Body of pancreas (tissue), 4 donors: Measurements from ENCODE around the gene GMDS. TPM values are rescaled to one million over a fixed set of nuclear protein-coding genes. Genes with fewer than 3 reads are reported as not detected.
A peak's percentile ranks its signal among the peaks of the same experiment; 100 is the strongest.

Source experiments
- ATAC-seq: fragments of 150-250 bp; one replicate; pipeline ENCODE4 v1.9.1; 2016
- DNase-seq, 4 donors: peaks; one replicate each; pipeline ENCODE4 v3.0.0-alpha.2; 2019
- H3K27ac ChIP-seq, 4 donors: fragments of 200-600 bp; sonication (generic); 1 replicate in 3 of 4; 2 replicates in 1 of 4; pipeline versions ENCODE4 v1.5.1 to v1.6.1; 2016 to 2019; ENCODE audit warnings: mild to moderate bottlenecking in 1 of 4, mixed read lengths in 1 of 4, moderate library complexity in 1 of 4
- H3K27me3 ChIP-seq, 2 donors: fragments of 200-600 bp; sonication (generic); one replicate each; pipeline ENCODE4 v1.6.0; 2016; ENCODE audit warnings: mild to moderate bottlenecking in 1 of 2
- H3K36me3 ChIP-seq, 2 donors: fragments of 200-600 bp; sonication (generic); replicated peaks in 1 of 2; 2 replicates each; pipeline ENCODE4 v1.5.1; 2016; ENCODE audit warnings: low read depth in 2 of 2; ENCODE audit not compliant: insufficient read depth in 1 of 2
- H3K4me1 ChIP-seq: fragments of 200-600 bp; sonication (generic); one replicate; pipeline ENCODE4 v1.6.0; 2016
- H3K4me3 ChIP-seq, 2 donors: fragments of 200-600 bp; sonication (generic); 1 replicate in 1 of 2; 2 replicates in 1 of 2; pipeline ENCODE4 v1.5.1; 2016 to 2019
- H3K9me3 ChIP-seq, 3 donors: fragments of 200-600 bp; sonication (generic); 1 replicate in 2 of 3; 2 replicates in 1 of 3; pipeline ENCODE4 v1.5.1; 2016
- POLR2A ChIP-seq, 3 donors: fragments of 450-650 bp; IDR thresholded peaks; one replicate each; pipeline ENCODE4 v1.6.1; 2016; ENCODE audit warnings: antibody characterized with exemption in 3 of 3, mild to moderate bottlenecking in 2 of 3
- WGBS, 2 donors: methylation state at CpG; one replicate each; pipeline ENCODE4 v1.1.5; 2017; 5-methylcytosine and 5-hydroxymethylcytosine counted together
- intact Hi-C: fragments of 100-400 bp; cut with DNase I; formaldehyde crosslinking; loops from one replicate; pipeline ENCODE4 v1.15.1; 2023
- total RNA-seq, 2 donors: library from RNA; depleted of rRNA; stranded (reverse); fragments of >200 nt; gene quantifications; one replicate each; pipeline ENCODE4 v1.1.0, GENCODE V29; 2016
- TF ChIP-seq, protein P1 (sequence below), 7 experiments: fragments of 450-650 bp in 4 of 7; fragments of 200-600 bp in 3 of 7; sonication (generic) in 3 of 7; IDR thresholded peaks; one replicate each; pipeline ENCODE4 v1.5.1; 2016 to 2019; ENCODE audit warnings: antibody characterized with exemption in 7 of 7

The GMDS gene
- total RNA-seq, 2 donors from 2014 or later, result 34.5 to 63.3 TPM

DNA sequence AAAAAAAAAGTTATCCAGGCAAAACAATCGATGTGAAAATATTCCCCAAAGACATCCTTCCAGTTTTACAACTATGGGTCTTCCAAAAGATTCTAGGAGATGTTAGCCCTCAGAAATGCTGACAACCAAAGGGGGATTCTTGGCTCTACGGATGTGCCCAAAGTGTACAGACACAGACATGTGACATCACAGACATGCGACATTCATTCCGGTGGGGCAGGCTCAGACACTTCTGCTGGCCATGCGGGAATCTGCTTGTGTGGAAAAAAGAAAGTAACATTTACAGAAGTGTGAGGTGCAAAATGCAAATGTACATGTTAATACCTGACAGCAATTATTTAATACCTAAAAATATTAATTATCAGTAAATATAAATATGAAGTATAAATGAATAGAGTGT, 367.1 kb downstream of the GMDS start:
- DNase-seq, result no peak
- H3K27me3 ChIP-seq, result no peaks in the 10 kb centered on the region
- no peaks in the 10 kb centered on the region for H3K9me3 ChIP-seq
- no peak for TF ChIP-seq POLR2A (IDR thresholded peaks at IDR 0.05)
- TF ChIP-seq, protein P1, sequence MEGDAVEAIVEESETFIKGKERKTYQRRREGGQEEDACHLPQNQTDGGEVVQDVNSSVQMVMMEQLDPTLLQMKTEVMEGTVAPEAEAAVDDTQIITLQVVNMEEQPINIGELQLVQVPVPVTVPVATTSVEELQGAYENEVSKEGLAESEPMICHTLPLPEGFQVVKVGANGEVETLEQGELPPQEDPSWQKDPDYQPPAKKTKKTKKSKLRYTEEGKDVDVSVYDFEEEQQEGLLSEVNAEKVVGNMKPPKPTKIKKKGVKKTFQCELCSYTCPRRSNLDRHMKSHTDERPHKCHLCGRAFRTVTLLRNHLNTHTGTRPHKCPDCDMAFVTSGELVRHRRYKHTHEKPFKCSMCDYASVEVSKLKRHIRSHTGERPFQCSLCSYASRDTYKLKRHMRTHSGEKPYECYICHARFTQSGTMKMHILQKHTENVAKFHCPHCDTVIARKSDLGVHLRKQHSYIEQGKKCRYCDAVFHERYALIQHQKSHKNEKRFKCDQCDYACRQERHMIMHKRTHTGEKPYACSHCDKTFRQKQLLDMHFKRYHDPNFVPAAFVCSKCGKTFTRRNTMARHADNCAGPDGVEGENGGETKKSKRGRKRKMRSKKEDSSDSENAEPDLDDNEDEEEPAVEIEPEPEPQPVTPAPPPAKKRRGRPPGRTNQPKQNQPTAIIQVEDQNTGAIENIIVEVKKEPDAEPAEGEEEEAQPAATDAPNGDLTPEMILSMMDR (IDR thresholded peaks at IDR 0.05), result no peak
- no peaks in the 10 kb centered on the region for H3K4me1 ChIP-seq
- H3K27ac ChIP-seq, result no peak overlapping the region
- no peak for ATAC-seq
- 94 to 97% methylated on average over 5 of the region's 5 CpGs for WGBS, 2 donors
- H3K36me3 ChIP-seq, result no peaks in the 10 kb centered on the region
- intact Hi-C loops, result no loop called here
- H3K4me3 ChIP-seq, result no peak overlapping the region

- ATAC-seq (no peak), DNase-seq (no peak)
- intact Hi-C loops, result no loop called here
- H3K4me3 ChIP-seq, result no peak overlapping the region
- WGBS, 2 donors, result 82 to 85% methylated on average over 11 of the region's 11 CpGs
- H3K9me3 ChIP-seq, result no peaks in the 10 kb centered on the region
- TF ChIP-seq POLR2A (IDR thresholded peaks at IDR 0.05), result no peak
- TF ChIP-seq, protein P1 (IDR thresholded peaks at IDR 0.05), result no peak
- H3K27ac ChIP-seq, result no peak overlapping the region
- H3K36me3 ChIP-seq, result no peaks in the 10 kb centered on the region
- H3K4me1 ChIP-seq, result peaks cover 10% of the 10 kb centered on the region
- H3K27me3 ChIP-seq, result no peaks in the 10 kb centered on the region
These were observed 371.6 kb downstream of the GMDS start for GRCh38 chr6:1873781-1874180.

- Histone ChIP-seq H3K4me3 (no peak overlapping the region), H3K36me3 (no peaks in the 10 kb centered on the region), H3K27me3 (no peaks in the 10 kb centered on the region), H3K27ac (peak overlapping the region in 2 of 4 donors; percentile 15 to 37), H3K4me1 (peaks cover 15% of the 10 kb centered on the region), H3K9me3 (no peaks in the 10 kb centered on the region)
- DNase-seq (peak; percentile 38 to 60 (median 44)), ATAC-seq (peak; percentile 69)
- intact Hi-C loops, result no loop called here
- no peak for TF ChIP-seq POLR2A (IDR thresholded peaks at IDR 0.05)
- TF ChIP-seq, protein P1 (IDR thresholded peaks at IDR 0.05), result no peak
- 54 to 68% methylated on average over 11 of the region's 11 CpGs for WGBS, 2 donors
These were observed 372.7 kb downstream of the GMDS start for GRCh38 chr6:1872649-1873131.

DNA sequence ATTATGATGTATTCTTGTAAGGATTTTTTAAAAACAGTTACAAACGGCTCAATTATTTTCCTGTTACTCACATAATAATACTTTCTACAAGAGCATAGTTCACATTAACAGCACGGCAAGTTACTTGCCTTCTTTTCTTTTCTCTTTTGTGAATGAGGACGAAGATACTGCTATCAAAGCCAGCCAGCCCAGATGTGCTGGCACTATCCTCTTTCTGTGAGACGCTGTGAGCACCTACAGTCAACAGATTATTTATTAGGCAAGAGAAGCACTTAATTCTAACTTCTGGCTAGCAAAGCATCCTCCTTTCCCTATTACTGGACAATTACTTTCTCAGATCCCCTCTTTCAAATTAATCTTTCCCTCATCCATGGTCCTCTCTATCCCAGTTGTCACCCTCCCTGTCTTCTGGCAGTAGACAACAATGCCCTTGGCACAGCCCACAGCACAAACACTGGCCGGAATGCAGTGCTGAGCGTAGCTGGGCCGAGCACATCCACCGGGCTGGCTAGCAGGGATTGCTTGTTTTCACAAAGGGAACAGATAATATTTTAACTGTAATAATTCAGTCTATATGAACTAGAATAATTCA, 373.6 kb downstream of the GMDS start:
- Histone ChIP-seq H3K4me1 (peaks cover 20% of the 10 kb centered on the region), H3K36me3 (no peaks in the 10 kb centered on the region), H3K27ac (no peak overlapping the region), H3K27me3 (no peaks in the 10 kb centered on the region), H3K9me3 (no peaks in the 10 kb centered on the region), H3K4me3 (no peak overlapping the region)
- peak; percentile 59 for ATAC-seq
- TF ChIP-seq POLR2A (IDR thresholded peaks at IDR 0.05), result no peak
- TF ChIP-seq, protein P1 (IDR thresholded peaks at IDR 0.05), result no peak
- intact Hi-C loops, result no loop called here
- peak in 1 of 4 donors; percentile 47 for DNase-seq
- WGBS, 2 donors, result 61 to 65% methylated on average over 8 of the region's 8 CpGs

GRCh38 chr6:1870932-1871331, 374.5 kb downstream of the GMDS start:
- WGBS, 2 donors, result 80 to 82% methylated on average over 7 of the region's 7 CpGs

More at GRCh38 chr6:1870932-1871331, 374.5 kb downstream of the GMDS start:
- no peaks in the 10 kb centered on the region for H3K36me3 ChIP-seq
- peaks cover 29% of the 10 kb centered on the region for H3K4me1 ChIP-seq
- H3K27me3 ChIP-seq, result no peaks in the 10 kb centered on the region
- no peak for ATAC-seq
- intact Hi-C loops, result no loop called here
- H3K27ac ChIP-seq, result no peak overlapping the region
- no peak for DNase-seq
- no peak overlapping the region for H3K4me3 ChIP-seq
- TF ChIP-seq, protein P1 (IDR thresholded peaks at IDR 0.05), result no peak
- no peak for TF ChIP-seq POLR2A (IDR thresholded peaks at IDR 0.05)
- no peaks in the 10 kb centered on the region for H3K9me3 ChIP-seq
